Cardiac fibroblast (primary cell): Measurements from ENCODE around the gene SACM1L.

ENCODE experiments used
- DNase-seq, 2 donors: peaks; one replicate each; pipeline versions ENCODE4 v3.0.0 to v3.0.0-alpha.2; 2010; ENCODE audit warnings: low read depth in 2 of 2
- H3K4me3 ChIP-seq, 2 donors: replicated peaks in 1 of 2; 1 replicate in 1 of 2; 2 replicates in 1 of 2; pipeline ENCODE4 v1.5.1; 2011; ENCODE audit warnings: low read depth in 2 of 2, low read length in 2 of 2, mild to moderate bottlenecking in 2 of 2, moderate library complexity in 1 of 2
- TF ChIP-seq, protein P1 (sequence below): IDR thresholded peaks from one replicate; pipeline ENCODE4 v1.5.1; 2011; ENCODE audit warnings: low read depth, mild to moderate bottlenecking, low read length, inconsistent platforms

Gene SACM1L

DNA sequence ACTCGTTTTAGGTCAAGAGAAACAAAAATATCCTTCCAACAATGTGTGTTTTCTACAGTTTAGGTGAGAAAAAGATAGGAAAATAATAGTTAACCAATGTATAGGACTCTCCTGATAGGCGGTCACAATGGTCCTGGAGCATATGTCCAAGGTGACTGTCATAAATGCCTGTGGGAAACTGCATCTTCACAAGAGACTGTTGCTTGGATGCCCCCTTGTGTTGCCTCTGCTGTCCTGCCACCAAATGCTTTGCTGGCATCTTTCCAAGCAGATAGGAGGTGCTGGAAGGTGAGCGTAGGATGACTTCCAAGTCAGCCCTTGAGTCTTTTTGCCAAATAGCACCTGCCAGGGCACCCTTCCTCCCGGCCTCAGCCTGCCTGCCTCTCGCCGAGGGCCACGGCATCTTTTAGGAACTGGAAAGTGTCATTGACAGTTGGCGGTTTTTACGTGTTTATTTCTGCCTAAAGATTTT is 24.1 kb upstream of the SACM1L start:
- H3K4me3 ChIP-seq, result no peak overlapping the region
- DNase-seq, result peak; percentile 39 to 58
- TF ChIP-seq, protein P1, sequence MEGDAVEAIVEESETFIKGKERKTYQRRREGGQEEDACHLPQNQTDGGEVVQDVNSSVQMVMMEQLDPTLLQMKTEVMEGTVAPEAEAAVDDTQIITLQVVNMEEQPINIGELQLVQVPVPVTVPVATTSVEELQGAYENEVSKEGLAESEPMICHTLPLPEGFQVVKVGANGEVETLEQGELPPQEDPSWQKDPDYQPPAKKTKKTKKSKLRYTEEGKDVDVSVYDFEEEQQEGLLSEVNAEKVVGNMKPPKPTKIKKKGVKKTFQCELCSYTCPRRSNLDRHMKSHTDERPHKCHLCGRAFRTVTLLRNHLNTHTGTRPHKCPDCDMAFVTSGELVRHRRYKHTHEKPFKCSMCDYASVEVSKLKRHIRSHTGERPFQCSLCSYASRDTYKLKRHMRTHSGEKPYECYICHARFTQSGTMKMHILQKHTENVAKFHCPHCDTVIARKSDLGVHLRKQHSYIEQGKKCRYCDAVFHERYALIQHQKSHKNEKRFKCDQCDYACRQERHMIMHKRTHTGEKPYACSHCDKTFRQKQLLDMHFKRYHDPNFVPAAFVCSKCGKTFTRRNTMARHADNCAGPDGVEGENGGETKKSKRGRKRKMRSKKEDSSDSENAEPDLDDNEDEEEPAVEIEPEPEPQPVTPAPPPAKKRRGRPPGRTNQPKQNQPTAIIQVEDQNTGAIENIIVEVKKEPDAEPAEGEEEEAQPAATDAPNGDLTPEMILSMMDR, result peak; percentile 50

DNA sequence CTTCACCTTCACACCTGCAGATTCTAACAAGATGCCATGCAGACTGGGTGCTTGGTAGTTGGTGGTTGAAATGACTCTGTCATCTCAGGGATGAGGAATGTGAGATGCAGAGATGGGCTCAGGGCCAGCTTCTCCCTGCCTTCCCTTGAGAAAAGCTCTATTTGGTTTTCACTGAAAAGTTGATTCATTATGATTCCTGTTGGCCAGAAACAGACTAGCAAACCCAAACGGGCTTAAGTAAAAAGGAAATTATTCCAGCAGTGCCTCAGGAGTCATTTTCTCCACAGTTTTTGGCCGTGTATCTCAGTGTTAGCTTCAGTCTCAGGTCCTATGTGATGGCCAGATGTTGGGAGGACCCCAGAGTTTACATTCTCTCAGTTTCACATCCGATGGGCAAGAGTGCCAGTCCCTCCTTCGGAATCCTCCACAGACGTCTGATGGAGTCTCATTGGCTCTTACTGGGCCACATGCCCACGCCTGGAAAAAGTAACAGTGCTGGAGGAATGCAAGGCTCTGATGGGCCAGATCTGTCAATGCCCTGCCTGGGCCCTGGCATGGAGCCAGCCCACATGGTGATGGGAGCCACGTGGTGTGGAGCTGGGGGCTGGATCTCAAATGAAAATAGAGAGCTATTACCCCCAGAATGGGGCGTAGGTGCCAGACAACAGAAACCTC is 22.3 kb upstream of the SACM1L start:
- no peak overlapping the region for H3K4me3 ChIP-seq
- DNase-seq, result peak; percentile 78 to 83
- TF ChIP-seq, protein P1, result no peak

DNA sequence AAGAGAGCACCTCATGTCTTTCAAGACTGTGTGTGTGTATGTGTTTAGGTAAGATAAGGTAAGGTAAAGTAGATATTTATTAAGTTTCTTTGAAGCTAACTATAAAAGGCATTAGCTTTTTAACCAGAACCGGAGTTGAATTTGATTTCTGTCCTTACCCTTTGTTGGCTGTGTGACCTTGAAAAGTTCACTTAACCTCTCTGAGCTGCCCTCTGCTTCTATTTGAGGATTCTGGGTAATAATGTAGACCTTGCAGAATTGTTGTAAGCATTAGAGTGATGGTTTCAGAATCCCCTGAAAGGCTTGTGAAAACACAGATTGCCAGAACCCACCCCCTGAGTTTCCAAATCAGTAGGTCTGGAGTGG is 21.6 kb upstream of the SACM1L start:
- H3K4me3 ChIP-seq, result no peak overlapping the region
- no peak for DNase-seq
- TF ChIP-seq, protein P1, result no peak

DNA sequence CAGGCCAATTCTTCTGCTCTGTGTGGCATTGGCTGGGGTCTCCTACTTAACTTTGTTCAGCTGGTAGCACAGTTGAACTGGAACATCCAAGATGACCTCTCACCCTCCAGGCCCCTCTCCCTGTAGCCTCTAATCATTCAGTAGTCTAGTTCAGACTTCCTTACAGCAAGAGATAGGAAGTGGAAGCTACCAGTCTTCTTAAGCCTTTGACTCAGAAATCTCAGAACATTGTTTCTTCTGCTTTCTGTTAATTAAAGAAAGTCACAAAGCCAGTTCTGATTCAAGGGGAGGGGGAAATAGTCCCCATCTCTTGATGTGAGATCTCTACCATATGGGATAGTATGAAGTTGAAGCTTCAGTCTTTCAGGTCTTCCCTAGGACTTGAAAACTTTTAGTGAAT is 18.8 kb upstream of the SACM1L start:
- TF ChIP-seq, protein P1, result no peak
- H3K4me3 ChIP-seq, result no peak overlapping the region
- no peak for DNase-seq

DNA sequence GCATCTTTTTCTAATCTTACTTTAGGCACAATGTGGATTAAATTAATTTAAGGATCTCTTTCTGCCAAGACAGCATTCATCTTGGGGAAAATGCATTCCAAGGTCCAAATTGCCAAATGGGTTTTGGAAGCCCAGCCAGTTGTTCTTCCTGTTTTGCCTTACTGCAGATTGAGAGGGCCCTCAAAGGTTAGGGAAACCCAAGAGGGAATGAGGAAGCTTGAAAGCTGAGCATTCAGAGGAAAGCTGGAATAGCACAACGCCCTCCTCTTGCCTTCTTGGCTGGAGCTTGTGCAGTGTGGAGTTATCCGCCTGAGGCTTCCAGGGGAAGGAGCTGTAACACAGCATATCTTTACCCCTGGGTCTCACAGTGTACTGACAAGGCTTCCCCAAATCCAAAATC is 18.2 kb upstream of the SACM1L start:
- DNase-seq, result peak in 1 of 2 donors; percentile 87
- TF ChIP-seq, protein P1, result no peak
- no peak overlapping the region for H3K4me3 ChIP-seq

DNA sequence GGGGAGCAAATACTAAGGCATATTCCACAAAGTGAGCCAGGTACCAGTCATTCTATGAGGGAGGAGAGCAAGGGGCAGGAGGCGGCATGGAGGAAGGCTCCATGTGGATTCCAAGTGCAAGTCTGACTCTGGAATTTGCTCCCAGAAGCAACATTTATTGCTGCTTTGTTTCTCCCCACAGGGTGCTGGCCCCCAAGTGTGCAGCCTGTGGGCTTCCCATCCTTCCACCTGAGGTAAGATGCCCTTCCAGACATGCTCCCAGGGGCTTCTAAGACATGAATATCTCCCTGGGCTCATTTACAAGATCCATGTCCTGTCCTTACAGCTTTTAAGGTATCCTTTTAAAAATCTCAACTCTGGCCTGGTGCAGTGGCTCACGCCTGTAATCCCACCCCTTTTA is 15.9 kb upstream of the SACM1L start:
- TF ChIP-seq, protein P1, result no peak
- DNase-seq, result no peak
- no peak overlapping the region for H3K4me3 ChIP-seq
